ENCODE measurements around the gene UTP4.

GRCh38 chr16:69116906-69117305, 15.5 kb upstream of the UTP4 start:
- TF ChIP-seq CTCF (conservative IDR thresholded peaks at IDR 0.05; ENCODE audit: low read depth, low read length) (no peak), EZH2 (IDR thresholded peaks at IDR 0.05; ENCODE audit: low read length, unreplicated experiment) (no peak)

All from PC-3 (cell line).